Gastroesophageal sphincter (tissue), 4 donors: ENCODE data around the gene PODXL2. TPM values are rescaled to one million over a fixed set of nuclear protein-coding genes. Genes with fewer than 3 reads are reported as not detected.

Source experiments
- ATAC-seq: fragments of 150-250 bp; one replicate; pipeline ENCODE4 v1.9.1; 2016; ENCODE audit warnings: mild to moderate bottlenecking, moderate library complexity
- H3K27ac ChIP-seq, 4 donors: fragments of 200-600 bp; sonication (generic) in 3 of 4; 1 replicate in 3 of 4; 2 replicates in 1 of 4; pipeline ENCODE4 v1.5.1; 2016 to 2019
- H3K27me3 ChIP-seq: fragments of 200-600 bp; sonication (generic); one replicate; pipeline ENCODE4 v1.5.1; 2019
- H3K36me3 ChIP-seq, 2 donors: fragments of 200-600 bp; sonication (generic); one replicate each; pipeline ENCODE4 v1.5.1; 2019; ENCODE audit warnings: control low read depth in 1 of 2
- H3K4me1 ChIP-seq, 3 donors: fragments of 200-600 bp; sonication (generic); 1 replicate in 2 of 3; 2 replicates in 1 of 3; pipeline ENCODE4 v1.5.1; 2016 to 2019; ENCODE audit warnings: control low read depth in 2 of 3
- H3K4me3 ChIP-seq, 2 donors: fragments of 200-600 bp; sonication (generic); one replicate each; pipeline ENCODE4 v1.5.1; 2019; ENCODE audit warnings: mild to moderate bottlenecking in 1 of 2, moderate library complexity in 1 of 2
- H3K9me3 ChIP-seq, 3 donors: fragments of 200-600 bp; sonication (generic); one replicate each; pipeline ENCODE4 v1.5.1; 2017 to 2019; ENCODE audit warnings: control low read depth in 2 of 3
- EP300 ChIP-seq: sonication (generic); formaldehyde crosslinking; IDR thresholded peaks from one replicate; pipeline ENCODE4 v1.6.1; 2017; ENCODE audit warnings: antibody characterized with exemption, mild to moderate bottlenecking
- POLR2A ChIP-seq, 2 donors: fragments of 450-650 bp; IDR thresholded peaks; one replicate each; pipeline ENCODE4 v1.6.1; 2017; ENCODE audit warnings: antibody characterized with exemption in 2 of 2, mild to moderate bottlenecking in 2 of 2, moderate library complexity in 1 of 2
- POLR2AphosphoS5 ChIP-seq: sonication (generic); formaldehyde crosslinking; IDR thresholded peaks from one replicate; pipeline ENCODE4 v1.6.1; 2017; ENCODE audit warnings: antibody characterized with exemption
- WGBS, 2 donors: methylation state at CpG; one replicate each; pipeline ENCODE4 v1.1.5; 2018; ENCODE audit warnings: low coverage in 1 of 2; 5-methylcytosine and 5-hydroxymethylcytosine counted together
- total RNA-seq, 4 donors: library from RNA; depleted of rRNA; stranded (reverse); fragments of >200 nt; gene quantifications; one replicate each; pipeline ENCODE4 v1.1.0, GENCODE V29; 2016
- TF ChIP-seq, protein P1 (sequence below), 4 experiments: fragments of 200-600 bp in 2 of 4; fragments of 450-650 bp in 2 of 4; sonication (generic) in 1 of 4; IDR thresholded peaks; one replicate each; pipeline ENCODE4 v1.5.1; 2017 to 2019; ENCODE audit warnings: antibody characterized with exemption in 4 of 4, mild to moderate bottlenecking in 2 of 4, moderate library complexity in 2 of 4

The PODXL2 gene
- total RNA-seq, 4 donors from 2014 or later = 1.9 to 2.8 (median 2.3) TPM

DNA sequence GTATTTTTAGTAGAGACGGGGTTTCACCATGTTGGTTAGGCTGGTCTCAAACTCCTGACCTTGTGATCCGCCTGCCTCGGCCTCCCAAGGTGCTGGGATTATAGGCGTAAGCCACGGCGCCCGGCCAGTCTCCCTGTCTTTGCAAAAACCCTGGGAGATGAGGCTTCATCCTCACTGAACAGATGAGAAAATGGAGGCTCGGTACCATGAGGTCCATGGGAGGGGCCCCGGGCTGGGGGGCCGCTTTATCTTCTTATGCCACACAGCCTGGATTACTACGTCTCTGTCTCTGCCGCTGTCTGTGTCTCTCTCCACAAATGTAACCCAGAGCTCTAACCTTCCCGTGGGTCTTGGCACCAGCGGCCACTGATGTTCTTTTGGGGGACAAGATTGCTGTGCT, 82.9 kb downstream of the PODXL2 start:
- no peak for ATAC-seq

DNA sequence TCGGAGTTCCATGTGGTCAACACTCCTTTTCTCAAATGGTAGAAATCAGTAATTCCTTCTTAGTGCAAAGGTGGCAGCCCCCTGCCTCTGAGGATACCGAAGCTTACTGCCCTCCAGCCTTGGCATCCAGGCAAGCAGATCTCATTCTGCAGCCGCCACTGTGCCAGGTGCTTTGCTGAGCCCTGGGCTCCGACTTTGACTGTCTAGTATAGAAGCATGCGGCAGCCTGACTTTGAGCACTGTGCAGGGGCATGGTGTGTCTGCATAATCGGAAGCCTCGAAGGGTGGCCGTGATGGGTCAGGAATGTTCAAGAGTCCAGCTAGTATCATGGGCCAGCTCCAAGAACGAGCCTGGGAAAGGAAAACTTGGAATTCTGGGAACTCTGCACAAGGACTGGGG, 83.5 kb downstream of the PODXL2 start:
- Histone ChIP-seq H3K27me3 (no peaks in the 10 kb centered on the region), H3K9me3 (no peaks in the 10 kb centered on the region), H3K4me3 (no peak overlapping the region), H3K4me1 (peaks cover 0 to 77% (median 17%) of the 10 kb centered on the region in 3 donors), H3K36me3 (peaks cover 0 to 48% of the 10 kb centered on the region in 2 donors), H3K27ac (peak overlapping the region in 3 of 4 donors; percentile 2 to 56 (median 54))
- TF ChIP-seq POLR2A (IDR thresholded peaks at IDR 0.05) (no peak), EP300 (no peak), POLR2AphosphoS5 (no peak)
- TF ChIP-seq, protein P1, sequence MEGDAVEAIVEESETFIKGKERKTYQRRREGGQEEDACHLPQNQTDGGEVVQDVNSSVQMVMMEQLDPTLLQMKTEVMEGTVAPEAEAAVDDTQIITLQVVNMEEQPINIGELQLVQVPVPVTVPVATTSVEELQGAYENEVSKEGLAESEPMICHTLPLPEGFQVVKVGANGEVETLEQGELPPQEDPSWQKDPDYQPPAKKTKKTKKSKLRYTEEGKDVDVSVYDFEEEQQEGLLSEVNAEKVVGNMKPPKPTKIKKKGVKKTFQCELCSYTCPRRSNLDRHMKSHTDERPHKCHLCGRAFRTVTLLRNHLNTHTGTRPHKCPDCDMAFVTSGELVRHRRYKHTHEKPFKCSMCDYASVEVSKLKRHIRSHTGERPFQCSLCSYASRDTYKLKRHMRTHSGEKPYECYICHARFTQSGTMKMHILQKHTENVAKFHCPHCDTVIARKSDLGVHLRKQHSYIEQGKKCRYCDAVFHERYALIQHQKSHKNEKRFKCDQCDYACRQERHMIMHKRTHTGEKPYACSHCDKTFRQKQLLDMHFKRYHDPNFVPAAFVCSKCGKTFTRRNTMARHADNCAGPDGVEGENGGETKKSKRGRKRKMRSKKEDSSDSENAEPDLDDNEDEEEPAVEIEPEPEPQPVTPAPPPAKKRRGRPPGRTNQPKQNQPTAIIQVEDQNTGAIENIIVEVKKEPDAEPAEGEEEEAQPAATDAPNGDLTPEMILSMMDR (IDR thresholded peaks at IDR 0.05) = no peak
- WGBS, 2 donors = 77% methylated on average over 3 of the region's 9 CpGs; no CpG with 5 or more reads in 1 of the 2 donors
- ATAC-seq = no peak

More for the DNA sequence above, 82.9 kb downstream of the PODXL2 start:
- peaks cover 0 to 43% of the 10 kb centered on the region in 2 donors for H3K36me3 ChIP-seq
- peaks cover 0 to 78% (median 17%) of the 10 kb centered on the region in 3 donors for H3K4me1 ChIP-seq
- H3K27ac ChIP-seq = peak overlapping the region in 3 of 4 donors; percentile 2 to 56 (median 54)
- no peaks in the 10 kb centered on the region for H3K27me3 ChIP-seq
- H3K4me3 ChIP-seq = no peak overlapping the region
- no peak for TF ChIP-seq EP300
- no peaks in the 10 kb centered on the region for H3K9me3 ChIP-seq
- 100% methylated on average over 1 of the region's 14 CpGs; no CpG with 5 or more reads in 1 of the 2 donors for WGBS, 2 donors

DNA sequence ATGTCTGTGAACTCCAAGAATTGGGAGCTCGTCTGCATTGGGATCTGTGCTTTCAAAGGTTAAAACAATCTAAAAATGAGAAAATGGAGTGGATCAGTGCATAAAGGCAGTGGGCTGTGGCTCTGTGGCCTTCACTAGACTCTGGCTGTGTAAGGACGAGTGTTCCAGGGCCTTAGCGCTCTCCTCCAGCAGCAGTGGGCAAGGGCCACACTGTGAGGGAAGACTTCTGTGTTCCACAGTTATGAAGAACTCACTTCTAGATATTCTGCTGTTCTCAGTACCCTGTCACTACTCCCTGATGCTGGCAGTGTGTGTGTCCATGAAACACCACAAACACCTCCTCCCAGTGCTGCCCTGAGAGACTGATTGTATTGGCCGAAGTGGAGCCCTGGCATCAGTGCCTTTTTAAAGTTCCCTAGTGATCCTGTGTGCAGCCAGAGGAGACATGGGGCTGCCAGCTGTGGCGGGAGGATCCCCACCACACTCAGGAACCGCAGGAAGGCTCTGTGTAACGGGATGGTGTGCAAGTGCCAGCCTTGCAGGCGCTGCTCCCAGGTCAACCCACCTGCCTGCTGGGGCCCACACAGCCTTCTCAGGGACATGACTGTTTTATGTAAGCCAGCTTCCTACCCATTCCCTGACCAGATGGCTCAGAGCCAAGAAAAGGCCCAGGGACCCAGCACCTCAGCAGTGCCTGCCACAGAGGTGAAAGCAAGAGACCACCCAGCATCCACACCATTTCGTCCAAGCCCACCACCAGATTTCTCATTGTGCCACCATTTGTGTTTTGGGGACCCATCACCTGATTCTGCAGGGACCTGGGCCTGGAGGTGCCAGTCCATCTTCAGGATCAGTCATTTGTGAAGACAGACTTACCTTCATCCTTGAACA, 84.1 kb downstream of the PODXL2 start:
- TF ChIP-seq, protein P1 (IDR thresholded peaks at IDR 0.05) = no peak
- no peak for TF ChIP-seq POLR2A (IDR thresholded peaks at IDR 0.05)
- TF ChIP-seq EP300 = no peak
- no peak for TF ChIP-seq POLR2AphosphoS5
- H3K27ac ChIP-seq = peak overlapping the region in 3 of 4 donors; percentile 18 to 56 (median 54)
- no peak overlapping the region for H3K4me3 ChIP-seq
- peaks cover 0 to 51% of the 10 kb centered on the region in 2 donors for H3K36me3 ChIP-seq
- ATAC-seq = no peak
- no peaks in the 10 kb centered on the region for H3K9me3 ChIP-seq
- WGBS, 2 donors = 67 to 90% methylated on average over 3 to 4 of the region's 9 CpGs
- H3K4me1 ChIP-seq = peaks cover 0 to 77% (median 10%) of the 10 kb centered on the region in 3 donors
- H3K27me3 ChIP-seq = no peaks in the 10 kb centered on the region

DNA sequence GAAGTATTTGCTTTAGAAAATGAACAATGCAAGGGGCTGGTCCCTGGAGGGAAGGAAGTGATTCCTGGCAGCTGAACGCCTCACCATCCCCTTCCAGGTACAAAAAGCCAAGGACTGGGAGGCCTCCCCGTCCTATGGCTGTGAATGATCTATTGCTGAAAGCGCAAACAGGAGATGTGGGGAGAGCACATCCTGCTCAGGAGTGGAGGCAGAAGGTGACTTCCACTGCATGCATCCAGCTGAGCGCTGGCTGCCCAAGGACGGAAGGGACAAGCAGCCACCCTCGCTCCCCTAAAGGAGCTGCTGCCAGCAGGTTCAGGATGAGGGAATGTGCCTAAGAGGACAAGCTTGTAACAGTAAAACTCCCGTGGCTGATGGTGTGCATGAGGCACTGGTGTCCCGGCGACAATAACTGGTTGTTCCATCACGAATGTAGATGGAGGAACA, 85.2 kb downstream of the PODXL2 start:
- no peak for ATAC-seq
- WGBS, 2 donors = 78 to 86% methylated on average over 5 of the region's 10 CpGs
- Histone ChIP-seq H3K4me3 (no peak overlapping the region), H3K9me3 (no peaks in the 10 kb centered on the region), H3K27me3 (no peaks in the 10 kb centered on the region), H3K4me1 (peaks cover 0 to 73% (median 8%) of the 10 kb centered on the region in 3 donors), H3K27ac (peak overlapping the region in 2 of 4 donors; percentile 54 to 56), H3K36me3 (peaks cover 0 to 58% of the 10 kb centered on the region in 2 donors)
- no peak for TF ChIP-seq POLR2A (IDR thresholded peaks at IDR 0.05)
- TF ChIP-seq EP300 = no peak
- TF ChIP-seq POLR2AphosphoS5 = no peak
- TF ChIP-seq, protein P1 (IDR thresholded peaks at IDR 0.05) = no peak

DNA sequence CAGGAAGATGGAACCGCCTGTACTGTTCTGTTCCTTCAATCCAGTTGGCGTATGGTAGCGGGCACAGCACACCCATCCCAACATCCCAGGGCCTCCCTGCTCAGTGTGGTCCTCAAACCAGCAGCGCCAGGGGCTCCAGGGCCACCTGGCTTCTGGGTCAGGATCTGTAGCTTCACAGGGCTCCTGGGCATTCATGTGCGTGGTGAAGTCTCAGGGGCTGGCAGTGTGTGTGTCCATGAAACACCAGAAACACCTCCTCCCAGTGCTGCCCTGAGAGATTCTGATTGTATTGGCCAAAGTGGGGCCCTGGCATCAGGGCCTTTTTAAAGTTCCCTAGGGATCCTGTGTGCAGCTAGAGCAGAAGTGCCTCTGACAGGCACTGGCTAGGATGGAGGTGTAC, 85.9 kb downstream of the PODXL2 start:
- Histone ChIP-seq H3K36me3 (peaks cover 0 to 65% of the 10 kb centered on the region in 2 donors), H3K27me3 (no peaks in the 10 kb centered on the region), H3K27ac (peak overlapping the region in 2 of 4 donors; percentile 54 to 56), H3K9me3 (no peaks in the 10 kb centered on the region), H3K4me1 (peaks cover 0 to 69% (median 6%) of the 10 kb centered on the region in 3 donors), H3K4me3 (no peak overlapping the region)
- peak; percentile 17 for ATAC-seq
- TF ChIP-seq EP300 (no peak), POLR2AphosphoS5 (no peak), POLR2A (IDR thresholded peaks at IDR 0.05) (no peak)
- TF ChIP-seq, protein P1 (IDR thresholded peaks at IDR 0.05) = no peak
- WGBS, 2 donors = no CpG with 5 or more reads among the region's 5 CpGs
